ENCODE results near the gene FBXO31. TPM values are rescaled to one million over a fixed set of nuclear protein-coding genes. Genes with fewer than 3 reads are reported as not detected.

Gene FBXO31
- total and polyA plus RNA-seq, 8 donors, result 6.4 to 1,171 (median 23.8) TPM

- peak in 4 of 7 experiments; percentile 15 to 33 (median 24) for TF ChIP-seq CTCF (IDR thresholded peaks at IDR 0.05)
- TF ChIP-seq POLR2AphosphoS5 (IDR thresholded peaks at IDR 0.05), result no peak
- peaks cover 0 to 22% (median 0%) of the 10 kb centered on the region in 4 donors for H3K36me3 ChIP-seq
- H3K9me3 ChIP-seq, result no peaks in the 10 kb centered on the region
- H3K4me3 ChIP-seq, result no peak overlapping the region
- no peaks in the 10 kb centered on the region for H3K27me3 ChIP-seq
- intact Hi-C loops (cut with DNase I; ENCODE audit: low total_unique reads), result no loop called here
- DNase-seq, result peak in 1 of 2 donors; percentile 62
- no peaks in the 10 kb centered on the region for H3K4me1 ChIP-seq
- no peak overlapping the region for H3K27ac ChIP-seq
- WGBS, 5 donors, result 51 to 62% (median 55%) methylated on average over 11 to 15 of the region's 15 CpGs
Observed at GRCh38 chr16:87297918-87298631, 85.5 kb downstream of the FBXO31 start.

- Histone ChIP-seq H3K9me3 (peaks cover 0 to 2% (median 0%) of the 10 kb centered on the region in 4 donors), H3K36me3 (peaks cover 0 to 23% (median 0%) of the 10 kb centered on the region in 4 donors), H3K4me3 (no peak overlapping the region), H3K27ac (no peak overlapping the region), H3K27me3 (no peaks in the 10 kb centered on the region), H3K4me1 (no peaks in the 10 kb centered on the region)
- TF ChIP-seq POLR2A (IDR thresholded peaks at IDR 0.05), result no peak
- no peak for TF ChIP-seq EP300 (IDR thresholded peaks at IDR 0.05)
- no peak for TF ChIP-seq CTCF (IDR thresholded peaks at IDR 0.05)
- TF ChIP-seq POLR2AphosphoS5 (IDR thresholded peaks at IDR 0.05), result no peak
- WGBS, 5 donors, result 82 to 95% (median 87%) methylated on average over 2 to 5 of the region's 5 CpGs
- no peak for DNase-seq
- intact Hi-C loops (cut with DNase I; ENCODE audit: low total_unique reads), result no loop called here
Observed at GRCh38 chr16:87297407-87297806, 86.2 kb downstream of the FBXO31 start.

- intact Hi-C loops (cut with DNase I; ENCODE audit: low total_unique reads), result no loop called here
- no peak overlapping the region for H3K27ac ChIP-seq
- H3K4me1 ChIP-seq, result no peaks in the 10 kb centered on the region
- no peaks in the 10 kb centered on the region for H3K27me3 ChIP-seq
- H3K9me3 ChIP-seq, result peaks cover 0 to 8% (median 2%) of the 10 kb centered on the region in 4 donors
- WGBS, 5 donors, result 76 to 89% (median 84%) methylated on average over 15 to 20 of the region's 20 CpGs
- peaks cover 0 to 19% (median 0%) of the 10 kb centered on the region in 4 donors for H3K36me3 ChIP-seq
- no peak overlapping the region for H3K4me3 ChIP-seq
- TF ChIP-seq POLR2A (IDR thresholded peaks at IDR 0.05) (no peak), POLR2AphosphoS5 (IDR thresholded peaks at IDR 0.05) (no peak), EP300 (IDR thresholded peaks at IDR 0.05) (no peak), CTCF (IDR thresholded peaks at IDR 0.05) (no peak)
- no peak for DNase-seq
Observed at GRCh38 chr16:87295661-87296531, 87.7 kb downstream of the FBXO31 start.

GRCh38 chr16:87295259-87295658, 88.3 kb downstream of the FBXO31 start:
- intact Hi-C loops (cut with DNase I; ENCODE audit: low total_unique reads), result no loop called here
- Histone ChIP-seq H3K27ac (no peak overlapping the region), H3K9me3 (peaks cover 0 to 8% (median 2%) of the 10 kb centered on the region in 4 donors), H3K4me1 (no peaks in the 10 kb centered on the region), H3K36me3 (peaks cover 0 to 19% (median 0%) of the 10 kb centered on the region in 4 donors), H3K4me3 (no peak overlapping the region), H3K27me3 (no peaks in the 10 kb centered on the region)
- peak in 1 of 2 donors; percentile 53 for DNase-seq
- no peak for TF ChIP-seq POLR2AphosphoS5 (IDR thresholded peaks at IDR 0.05)
- no peak for TF ChIP-seq POLR2A (IDR thresholded peaks at IDR 0.05)
- no peak for TF ChIP-seq EP300 (IDR thresholded peaks at IDR 0.05)
- no peak for TF ChIP-seq CTCF (IDR thresholded peaks at IDR 0.05)
- 60 to 83% (median 71%) methylated on average over 2 to 4 of the region's 4 CpGs for WGBS, 5 donors
